Activated CD8-positive, alpha-beta memory T cell treated with anti-CD3 and anti-CD28 coated beads, Interleukin-2, amount 50 U/mL, for 24 hours (primary cell): ENCODE measurements around the gene LPP.
"Not testable (repeated sequence)": the region's sequence is repeated elsewhere in the genome, so short reads cannot be mapped to it uniquely, and the experiment has no call there.

Experiments used
- DNase-seq: peaks from one replicate; pipeline ENCODE4 v3.0.0-alpha.2; 2020; ENCODE audit errors: extremely low read depth

LPP gene

GRCh38 chr3:188154014-188154808, at the start of gene LPP:
Gene LPP (plus strand): TSS chr3:188154157. CDS start chr3:188406121, 251,964 bp downstream.
- peak; percentile 54 for DNase-seq

GRCh38 chr3:188106006-188106405, 48.0 kb upstream of the LPP start:
- no peak for DNase-seq

GRCh38 chr3:188106454-188106853, 47.5 kb upstream of the LPP start:
- no peak for DNase-seq

- no peak for DNase-seq
These were observed 46.8 kb upstream of the LPP start for GRCh38 chr3:188106887-188107830.

- DNase-seq = no peak
These were observed 45.1 kb upstream of the LPP start for GRCh38 chr3:188108703-188109412.

GRCh38 chr3:188111002-188111584, 42.9 kb upstream of the LPP start:
- DNase-seq = no peak

GRCh38 chr3:188113756-188114155, 40.2 kb upstream of the LPP start:
- no peak for DNase-seq

- DNase-seq = no peak
These were observed 34.1 kb upstream of the LPP start for GRCh38 chr3:188119846-188120245.

GRCh38 chr3:188122571-188123169, 31.3 kb upstream of the LPP start:
- DNase-seq = no peak

GRCh38 chr3:188123170-188123905, 30.6 kb upstream of the LPP start:
- DNase-seq = no peak

GRCh38 chr3:188124184-188124583, 29.8 kb upstream of the LPP start:
- no peak for DNase-seq

- DNase-seq = no peak
These were observed 28.9 kb upstream of the LPP start for GRCh38 chr3:188125076-188125475.

GRCh38 chr3:188126276-188126675, 27.7 kb upstream of the LPP start:
- DNase-seq = no peak

GRCh38 chr3:188126934-188127333, 27.0 kb upstream of the LPP start:
- DNase-seq = no peak

GRCh38 chr3:188128905-188129304, 25.1 kb upstream of the LPP start:
- no peak for DNase-seq

GRCh38 chr3:188131023-188131422, 22.9 kb upstream of the LPP start:
- not testable (repeated sequence) for DNase-seq

- DNase-seq = no peak
These were observed 20.7 kb upstream of the LPP start for GRCh38 chr3:188133219-188133618.

- DNase-seq = no peak
These were observed 20.3 kb upstream of the LPP start for GRCh38 chr3:188133646-188134045.

- DNase-seq = no peak
These were observed 19.9 kb upstream of the LPP start for GRCh38 chr3:188134079-188134478.

GRCh38 chr3:188134856-188135255, 19.1 kb upstream of the LPP start:
- no peak for DNase-seq

- no peak for DNase-seq
These were observed 18.7 kb upstream of the LPP start for GRCh38 chr3:188135271-188135670.
